Astrocyte (in vitro differentiated cells and primary cell): ENCODE data around the gene DHPS.

Experiments
- CTCF ChIP-seq: IDR thresholded peaks from 2 replicates; pipeline ENCODE4 v1.5.1; 2011; ENCODE audit warnings: low read depth, mild to moderate bottlenecking, inconsistent platforms, low read length, moderate library complexity; ENCODE audit not compliant: insufficient read depth
- EZH2 ChIP-seq: IDR thresholded peaks from 2 replicates; pipeline ENCODE4 v1.6.1; 2012; ENCODE audit warnings: mild to moderate bottlenecking, low read length, inconsistent platforms; ENCODE audit not compliant: insufficient read depth

GRCh38 chr19:12681074-12681987 lies at the start of gene DHPS:
- no peak for TF ChIP-seq CTCF
- no peak for TF ChIP-seq EZH2
